Tibial nerve (tissue), 4 donors: ENCODE results near the gene LIPH. TPM values are rescaled to one million over a fixed set of nuclear protein-coding genes. Genes with fewer than 3 reads are reported as not detected.
A peak's percentile ranks its signal among the peaks of the same experiment; 100 is the strongest.

Source experiments
- DNase-seq, 2 donors: peaks; one replicate each; pipeline ENCODE4 v3.0.0-alpha.2; 2019; ENCODE audit warnings: low spot score in 2 of 2
- H3K27ac ChIP-seq, 4 donors: fragments of 200-600 bp; sonication (generic) in 3 of 4; one replicate each; pipeline ENCODE4 v1.5.1; 2017 to 2019; ENCODE audit warnings: mild to moderate bottlenecking in 1 of 4
- H3K27me3 ChIP-seq, 2 donors: fragments of 200-600 bp; sonication (generic) in 1 of 2; one replicate each; pipeline versions ENCODE4 v1.5.1 to v1.6.0; 2017 to 2019
- H3K36me3 ChIP-seq, 3 donors: fragments of 200-600 bp; sonication (generic); one replicate each; pipeline ENCODE4 v1.5.1; 2018 to 2019
- H3K4me1 ChIP-seq, 4 donors: fragments of 200-600 bp; sonication (generic) in 3 of 4; one replicate each; pipeline ENCODE4 v1.5.1; 2017 to 2019
- H3K4me3 ChIP-seq, 4 donors: fragments of 200-600 bp; sonication (generic) in 3 of 4; one replicate each; pipeline ENCODE4 v1.5.1; 2017 to 2019; ENCODE audit warnings: mild to moderate bottlenecking in 1 of 4, moderate library complexity in 1 of 4
- H3K9me3 ChIP-seq, 4 donors: fragments of 200-600 bp; sonication (generic) in 3 of 4; one replicate each; pipeline ENCODE4 v1.5.1; 2017 to 2019
- EP300 ChIP-seq, 2 donors: sonication (generic); formaldehyde crosslinking; IDR thresholded peaks; one replicate each; pipeline ENCODE4 v1.6.1; 2017; ENCODE audit warnings: antibody characterized with exemption in 2 of 2, mild to moderate bottlenecking in 1 of 2
- POLR2A ChIP-seq, 2 donors: fragments of 450-650 bp; IDR thresholded peaks; one replicate each; pipeline ENCODE4 v1.6.1; 2017; ENCODE audit warnings: antibody characterized with exemption in 2 of 2, mild to moderate bottlenecking in 2 of 2, moderate library complexity in 2 of 2
- WGBS, 2 donors: methylation state at CpG; one replicate each; pipeline ENCODE4 v1.1.5; 2018; 5-methylcytosine and 5-hydroxymethylcytosine counted together
- total RNA-seq, 4 donors: library from RNA; depleted of rRNA; stranded (reverse); fragments of >200 nt; gene quantifications; one replicate each; pipeline ENCODE4 v1.1.0, GENCODE V29; 2016
- TF ChIP-seq, protein P1 (sequence below), 5 experiments: fragments of 200-600 bp in 3 of 5; fragments of 450-650 bp in 2 of 5; sonication (generic) in 3 of 5; IDR thresholded peaks; one replicate each; pipeline ENCODE4 v1.5.1; 2016 to 2019; ENCODE audit warnings: antibody characterized with exemption in 5 of 5, mild to moderate bottlenecking in 3 of 5, moderate library complexity in 2 of 5

Gene LIPH
- total RNA-seq, 4 donors from 2014 or later = 0.20 to 0.30 (median 0.21) TPM; not detected in 1

DNA sequence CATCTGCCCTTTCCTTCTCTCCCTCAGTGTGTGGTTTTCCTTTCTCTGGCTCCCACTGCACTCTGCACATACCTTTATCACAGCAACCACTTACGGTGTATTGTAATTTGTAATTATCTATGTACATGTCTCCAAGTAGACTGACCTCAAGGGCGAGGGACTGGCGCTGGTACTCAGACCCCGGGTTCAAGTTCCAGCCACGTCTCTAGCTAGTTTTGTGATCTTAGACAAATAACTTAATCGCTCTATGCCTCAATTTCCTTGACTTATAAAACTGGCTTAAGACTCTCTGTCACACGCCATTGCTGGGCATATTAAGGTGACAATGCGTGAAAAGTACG lies 33.1 kb upstream of the LIPH start:
- 44% methylated on average over 9 of the region's 9 CpGs for WGBS, 2 donors
- H3K36me3 ChIP-seq = peaks cover 0 to 8% (median 0%) of the 10 kb centered on the region in 3 donors
- peak overlapping the region; percentile 94 to 99 (median 96) for H3K27ac ChIP-seq
- no peak for TF ChIP-seq EP300 (IDR thresholded peaks at IDR 0.05)
- TF ChIP-seq, protein P1, sequence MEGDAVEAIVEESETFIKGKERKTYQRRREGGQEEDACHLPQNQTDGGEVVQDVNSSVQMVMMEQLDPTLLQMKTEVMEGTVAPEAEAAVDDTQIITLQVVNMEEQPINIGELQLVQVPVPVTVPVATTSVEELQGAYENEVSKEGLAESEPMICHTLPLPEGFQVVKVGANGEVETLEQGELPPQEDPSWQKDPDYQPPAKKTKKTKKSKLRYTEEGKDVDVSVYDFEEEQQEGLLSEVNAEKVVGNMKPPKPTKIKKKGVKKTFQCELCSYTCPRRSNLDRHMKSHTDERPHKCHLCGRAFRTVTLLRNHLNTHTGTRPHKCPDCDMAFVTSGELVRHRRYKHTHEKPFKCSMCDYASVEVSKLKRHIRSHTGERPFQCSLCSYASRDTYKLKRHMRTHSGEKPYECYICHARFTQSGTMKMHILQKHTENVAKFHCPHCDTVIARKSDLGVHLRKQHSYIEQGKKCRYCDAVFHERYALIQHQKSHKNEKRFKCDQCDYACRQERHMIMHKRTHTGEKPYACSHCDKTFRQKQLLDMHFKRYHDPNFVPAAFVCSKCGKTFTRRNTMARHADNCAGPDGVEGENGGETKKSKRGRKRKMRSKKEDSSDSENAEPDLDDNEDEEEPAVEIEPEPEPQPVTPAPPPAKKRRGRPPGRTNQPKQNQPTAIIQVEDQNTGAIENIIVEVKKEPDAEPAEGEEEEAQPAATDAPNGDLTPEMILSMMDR (IDR thresholded peaks at IDR 0.05) = no peak
- no peak for TF ChIP-seq POLR2A (IDR thresholded peaks at IDR 0.05)
- H3K27me3 ChIP-seq = no peaks in the 10 kb centered on the region
- H3K4me1 ChIP-seq = peaks cover 0 to 42% (median 15%) of the 10 kb centered on the region in 4 donors
- no peaks in the 10 kb centered on the region for H3K9me3 ChIP-seq
- peak overlapping the region; percentile 83 to 93 (median 90) for H3K4me3 ChIP-seq
- no peak for DNase-seq

DNA sequence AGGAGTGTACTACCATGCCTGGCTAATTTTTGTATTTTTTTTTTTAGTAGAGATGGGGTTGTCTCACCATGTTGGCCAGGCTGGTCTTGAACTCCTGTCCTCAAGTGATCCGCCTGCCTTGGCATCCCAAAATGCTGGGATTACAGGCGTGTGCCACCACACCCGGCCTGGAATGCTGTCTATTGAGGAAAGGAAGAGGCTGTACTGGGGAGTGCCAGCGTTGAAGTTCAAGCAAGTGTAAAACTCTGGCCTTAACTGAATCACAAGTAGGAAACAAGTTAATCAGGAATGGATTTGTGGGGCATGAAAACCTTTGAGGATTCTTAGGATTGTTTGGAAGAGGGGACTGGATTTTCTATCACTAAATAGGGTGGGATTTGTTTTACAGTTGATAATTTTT lies 32.3 kb upstream of the LIPH start:
- WGBS, 2 donors = 85 to 91% methylated on average over 4 of the region's 4 CpGs
- no peaks in the 10 kb centered on the region for H3K9me3 ChIP-seq
- H3K4me3 ChIP-seq = no peak overlapping the region
- H3K27me3 ChIP-seq = no peaks in the 10 kb centered on the region
- peak overlapping the region in 1 of 4 donors; percentile 94 for H3K27ac ChIP-seq
- H3K36me3 ChIP-seq = no peaks in the 10 kb centered on the region
- TF ChIP-seq EP300 (IDR thresholded peaks at IDR 0.05) = no peak
- TF ChIP-seq, protein P1 (IDR thresholded peaks at IDR 0.05) = no peak
- TF ChIP-seq POLR2A (IDR thresholded peaks at IDR 0.05) = no peak
- peaks cover 0 to 39% (median 15%) of the 10 kb centered on the region in 4 donors for H3K4me1 ChIP-seq
- no peak for DNase-seq

DNA sequence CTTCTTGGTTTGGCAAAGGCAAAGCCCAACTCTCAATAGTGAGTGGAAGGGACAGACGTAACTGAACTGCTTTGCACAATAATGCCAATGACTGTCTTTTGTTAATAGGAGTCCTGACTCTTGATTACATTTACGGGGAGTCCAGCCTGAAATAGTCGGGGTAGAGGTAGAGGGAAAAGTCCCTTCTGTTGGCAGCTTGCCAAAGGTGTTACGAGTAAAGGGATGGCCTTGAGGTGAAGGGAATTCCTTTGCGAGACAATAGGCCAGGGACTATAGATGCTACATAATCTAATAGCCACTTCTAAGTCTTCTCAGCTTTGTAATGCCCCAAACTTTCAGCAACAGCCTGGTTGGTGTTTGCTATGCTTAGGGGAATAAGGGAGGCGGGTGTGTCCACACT lies 31.5 kb upstream of the LIPH start:
- Histone ChIP-seq H3K27me3 (no peaks in the 10 kb centered on the region), H3K9me3 (no peaks in the 10 kb centered on the region), H3K4me1 (peaks cover 0 to 32% (median 15%) of the 10 kb centered on the region in 4 donors), H3K4me3 (no peak overlapping the region), H3K27ac (no peak overlapping the region), H3K36me3 (no peaks in the 10 kb centered on the region)
- no peak for DNase-seq
- WGBS, 2 donors = 68 to 77% methylated on average over 6 of the region's 6 CpGs
- TF ChIP-seq EP300 (IDR thresholded peaks at IDR 0.05) (no peak), POLR2A (IDR thresholded peaks at IDR 0.05) (no peak)
- TF ChIP-seq, protein P1 (IDR thresholded peaks at IDR 0.05) = no peak

DNA sequence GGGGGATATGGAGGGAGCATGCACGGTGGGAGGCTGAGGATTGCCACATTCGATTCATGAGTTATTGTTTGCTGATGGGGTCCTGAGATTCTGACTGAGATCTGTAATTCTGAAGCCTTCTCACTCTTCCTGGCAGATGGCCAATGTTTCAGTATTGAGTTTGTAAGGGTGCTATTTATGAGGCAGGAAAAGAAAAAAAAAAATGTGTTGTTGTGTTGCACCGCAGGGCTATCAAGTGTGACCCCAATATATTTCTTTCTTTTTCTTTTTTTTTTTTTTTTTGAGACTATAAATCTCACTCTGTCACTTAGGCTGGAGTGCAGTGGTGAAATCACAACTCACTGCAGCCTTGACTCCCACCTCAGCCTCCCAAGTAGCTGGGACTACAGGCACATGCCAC lies 30.5 kb upstream of the LIPH start:
- Histone ChIP-seq H3K27me3 (no peaks in the 10 kb centered on the region), H3K36me3 (no peaks in the 10 kb centered on the region), H3K4me1 (peaks cover 0 to 22% (median 11%) of the 10 kb centered on the region in 4 donors), H3K4me3 (no peak overlapping the region), H3K27ac (no peak overlapping the region), H3K9me3 (no peaks in the 10 kb centered on the region)
- 10 to 14% methylated on average over 3 of the region's 3 CpGs for WGBS, 2 donors
- no peak for DNase-seq
- TF ChIP-seq POLR2A (IDR thresholded peaks at IDR 0.05) (no peak), EP300 (IDR thresholded peaks at IDR 0.05) (no peak)
- TF ChIP-seq, protein P1 (IDR thresholded peaks at IDR 0.05) = no peak

DNA sequence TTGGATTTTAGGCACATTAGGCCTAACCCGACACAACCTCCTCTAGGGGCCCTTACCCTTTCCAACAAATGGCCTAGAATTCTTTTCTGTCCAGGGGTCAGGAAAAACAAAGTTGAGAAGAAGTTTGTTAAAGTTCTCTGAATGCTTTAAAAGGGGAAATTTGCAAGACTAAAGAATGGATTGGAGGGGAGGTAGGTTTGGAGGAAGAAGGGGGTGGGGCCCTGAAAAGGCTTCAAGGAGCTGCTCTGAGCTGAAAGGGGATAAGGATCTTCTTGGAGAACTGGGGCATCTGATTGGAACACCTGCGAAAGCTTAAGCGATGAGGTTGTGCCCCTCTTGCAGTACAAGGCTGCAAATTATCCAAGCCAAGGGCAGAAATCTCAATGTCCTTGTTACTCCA lies 29.8 kb upstream of the LIPH start:
- DNase-seq = no peak
- Histone ChIP-seq H3K4me1 (peaks cover 0 to 16% (median 6%) of the 10 kb centered on the region in 4 donors), H3K27ac (no peak overlapping the region), H3K4me3 (no peak overlapping the region), H3K36me3 (no peaks in the 10 kb centered on the region), H3K9me3 (no peaks in the 10 kb centered on the region), H3K27me3 (no peaks in the 10 kb centered on the region)
- TF ChIP-seq EP300 (IDR thresholded peaks at IDR 0.05) = no peak
- TF ChIP-seq, protein P1 (IDR thresholded peaks at IDR 0.05) = no peak
- 44 to 58% methylated on average over 3 of the region's 3 CpGs for WGBS, 2 donors
